ENCODE data around the gene ZNF778.

The ZNF778 gene

GRCh38 chr16:89278441-89279240 lies 61.1 kb downstream of the ZNF778 start:
- no peak for DNase-seq

GRCh38 chr16:89279666-89280481 lies 62.4 kb downstream of the ZNF778 start:
- no peak for DNase-seq

GRCh38 chr16:89280546-89281188 lies 63.2 kb downstream of the ZNF778 start:
- DNase-seq, result no peak

GRCh38 chr16:89281189-89281577 lies 63.7 kb downstream of the ZNF778 start:
- no peak for DNase-seq

GRCh38 chr16:89281829-89282228 lies 64.3 kb downstream of the ZNF778 start:
- no peak for DNase-seq

GRCh38 chr16:89282523-89282922 lies 65.0 kb downstream of the ZNF778 start:
- DNase-seq, result no peak

GRCh38 chr16:89283449-89283848 lies 65.9 kb downstream of the ZNF778 start:
- no peak for DNase-seq

GRCh38 chr16:89285381-89285780 lies 67.9 kb downstream of the ZNF778 start:
- no peak for DNase-seq

- no peak for DNase-seq
Observed at GRCh38 chr16:89286096-89286495, 68.6 kb downstream of the ZNF778 start.
